GM12801 (cell line): ENCODE results near the gene MATN4.

Experiments
- CTCF ChIP-seq: IDR thresholded peaks from one replicate; pipeline ENCODE4 v1.5.1; 2011; ENCODE audit warnings: control low read depth; ENCODE audit not compliant: insufficient read length; ENCODE audit errors: extremely low read depth

Gene MATN4

GRCh38 chr20:45299786-45300185, 8.3 kb downstream of the MATN4 start:
- TF ChIP-seq CTCF = no peak

GRCh38 chr20:45297786-45298497, 10.2 kb downstream of the MATN4 start:
- TF ChIP-seq CTCF = no peak

DNA sequence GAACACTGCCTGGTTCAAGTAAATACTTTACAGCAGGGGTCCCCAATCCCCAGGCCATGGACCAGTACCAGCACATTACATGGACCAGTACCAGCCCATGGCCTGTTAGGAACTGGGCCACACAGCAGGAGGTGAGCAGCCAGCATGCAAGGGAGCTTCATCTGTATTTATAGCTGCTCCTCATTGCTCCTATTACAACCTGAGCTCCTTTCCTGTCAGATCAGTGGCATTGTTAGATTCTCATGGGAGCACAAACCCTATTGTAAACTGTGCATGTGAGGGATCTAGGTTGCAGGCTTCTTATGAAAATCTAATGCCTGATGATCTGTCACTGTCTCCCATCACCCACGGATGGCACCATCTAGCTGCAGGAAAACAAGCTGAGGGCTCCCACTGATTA, 13.4 kb downstream of the MATN4 start:
- TF ChIP-seq CTCF = no peak

DNA sequence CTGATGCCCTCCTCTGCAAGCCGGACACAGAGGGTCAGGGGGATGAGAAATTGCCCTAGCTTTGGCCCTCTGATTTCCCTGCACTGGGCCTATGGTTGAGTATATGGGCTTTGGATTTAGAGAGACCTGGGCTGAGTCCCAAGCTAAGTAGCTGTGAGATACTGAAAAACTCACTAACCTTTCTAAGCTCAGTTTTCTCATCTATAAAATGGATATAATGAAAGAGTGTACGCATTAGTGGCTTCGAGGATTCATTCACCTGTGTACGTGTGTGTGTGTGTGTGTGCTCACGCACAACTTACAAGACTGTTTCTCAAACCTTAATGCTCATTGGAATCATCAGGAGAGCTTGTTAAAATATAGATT, 14.1 kb downstream of the MATN4 start:
- no peak for TF ChIP-seq CTCF

DNA sequence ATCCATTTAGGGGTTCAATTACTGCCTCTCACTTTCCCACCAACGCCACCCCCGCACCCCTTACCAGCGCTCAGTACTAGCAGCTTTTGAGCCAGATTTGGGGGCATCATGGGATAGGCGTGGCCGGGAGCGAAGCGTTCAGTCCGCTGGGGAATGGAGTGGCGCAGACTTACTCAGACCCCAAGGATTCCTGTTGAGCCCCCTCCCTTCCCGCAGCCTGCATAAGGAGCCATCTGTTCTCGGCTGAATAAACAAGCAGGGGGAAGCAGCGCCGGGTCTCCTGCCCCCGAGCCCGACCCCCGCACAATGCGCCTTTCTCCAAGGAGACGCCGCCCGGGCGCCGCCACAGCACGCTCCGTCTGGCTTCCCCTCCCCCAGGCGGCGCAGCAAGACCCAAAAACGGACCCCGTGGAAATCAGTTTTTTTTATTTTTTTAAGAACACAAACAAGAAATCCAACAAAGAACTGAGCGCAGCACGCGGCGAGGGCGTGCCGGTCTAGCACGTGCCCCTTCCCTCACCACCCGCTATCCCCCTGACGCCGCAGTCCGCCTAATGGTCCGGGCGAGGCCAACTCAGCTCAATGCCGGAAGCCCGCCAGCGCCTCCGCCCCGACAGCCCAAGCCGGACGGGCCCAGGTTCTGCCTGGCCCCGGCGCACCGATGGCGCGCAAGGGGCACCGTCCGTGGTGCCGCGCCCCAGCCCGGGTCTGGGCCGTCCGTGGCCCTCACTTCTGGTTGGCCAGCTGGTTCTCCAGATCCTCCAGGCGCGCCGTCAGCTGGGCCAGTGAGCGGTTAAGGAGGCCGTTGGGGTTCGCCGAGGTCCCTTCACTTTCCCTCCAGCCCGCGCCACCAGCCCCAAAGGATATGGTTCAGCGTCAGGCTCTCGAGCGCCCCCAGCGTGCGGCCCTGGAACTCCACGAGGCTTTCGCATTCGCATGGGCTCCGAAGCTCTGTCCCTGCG, 14.8 kb downstream of the MATN4 start:
- no peak for TF ChIP-seq CTCF

GRCh38 chr20:45292343-45292742, 15.8 kb downstream of the MATN4 start:
- TF ChIP-seq CTCF = no peak

- no peak for TF ChIP-seq CTCF
Observed at GRCh38 chr20:45291526-45291925, 16.6 kb downstream of the MATN4 start.
